ENCODE results near the gene COTL1.

COTL1 gene

GRCh38 chr16:84577034-84577803, 40.7 kb downstream of the COTL1 start:
- Mint-ChIP-seq H3K9me3 (peaks cover 5% of the 10 kb centered on the region), H3K4me3 (no peak overlapping the region), H3K27ac (peak overlapping the region; percentile 71), H3K27me3 (ENCODE audit: low read depth, poor library complexity) (peaks cover 6% of the 10 kb centered on the region), H3K36me3 (ENCODE audit: low read depth) (peaks cover 34% of the 10 kb centered on the region), H3K4me1 (peaks cover 76% of the 10 kb centered on the region)
- no peak for TF ChIP-seq CTCF (IDR thresholded peaks at IDR 0.05)
- no peak for DNase-seq

- Mint-ChIP-seq H3K36me3 (ENCODE audit: low read depth) (peaks cover 47% of the 10 kb centered on the region), H3K27me3 (ENCODE audit: low read depth, poor library complexity) (peaks cover 6% of the 10 kb centered on the region), H3K27ac (no peak overlapping the region), H3K4me1 (peaks cover 70% of the 10 kb centered on the region), H3K4me3 (no peak overlapping the region), H3K9me3 (peaks cover 12% of the 10 kb centered on the region)
- no peak for DNase-seq
- no peak for TF ChIP-seq CTCF (IDR thresholded peaks at IDR 0.05)
Measured at GRCh38 chr16:84575914-84576313, 42.0 kb downstream of the COTL1 start.

GRCh38 chr16:84574191-84574590, 43.7 kb downstream of the COTL1 start:
- no peak for DNase-seq
- Mint-ChIP-seq H3K4me1 (peaks cover 53% of the 10 kb centered on the region), H3K27ac (no peak overlapping the region), H3K4me3 (no peak overlapping the region), H3K9me3 (peaks cover 30% of the 10 kb centered on the region), H3K36me3 (ENCODE audit: low read depth) (peaks cover 64% of the 10 kb centered on the region), H3K27me3 (ENCODE audit: low read depth, poor library complexity) (peaks cover 6% of the 10 kb centered on the region)
- TF ChIP-seq CTCF (IDR thresholded peaks at IDR 0.05): no peak

GRCh38 chr16:84572096-84572495, 45.8 kb downstream of the COTL1 start:
- DNase-seq: no peak
- Mint-ChIP-seq H3K4me3 (no peak overlapping the region), H3K9me3 (peaks cover 36% of the 10 kb centered on the region), H3K36me3 (ENCODE audit: low read depth) (peaks cover 76% of the 10 kb centered on the region), H3K27ac (peak overlapping the region; percentile 55), H3K4me1 (peaks cover 43% of the 10 kb centered on the region), H3K27me3 (ENCODE audit: low read depth, poor library complexity) (peaks cover 6% of the 10 kb centered on the region)
- no peak for TF ChIP-seq CTCF (IDR thresholded peaks at IDR 0.05)

GRCh38 chr16:84571506-84571905, 46.4 kb downstream of the COTL1 start:
- no peak for DNase-seq
- H3K27ac Mint-ChIP-seq: no peak overlapping the region
- peaks cover 36% of the 10 kb centered on the region for H3K9me3 Mint-ChIP-seq
- peaks cover 6% of the 10 kb centered on the region for H3K27me3 Mint-ChIP-seq (ENCODE audit: low read depth, poor library complexity)
- no peak for TF ChIP-seq CTCF (IDR thresholded peaks at IDR 0.05)
- no peak overlapping the region for H3K4me3 Mint-ChIP-seq
- H3K4me1 Mint-ChIP-seq: peaks cover 44% of the 10 kb centered on the region
- H3K36me3 Mint-ChIP-seq (ENCODE audit: low read depth): peaks cover 82% of the 10 kb centered on the region
